Smooth muscle cell (in vitro differentiated cells): ENCODE measurements around the gene TOP3B. TPM values are rescaled to one million over a fixed set of nuclear protein-coding genes. Genes with fewer than 3 reads are reported as not detected.

ENCODE experiments used
- DNase-seq: peaks from one replicate; lab custom pipeline; 2025; ENCODE audit not compliant: unreplicated experiment; lab: John Stamatoyannopoulos, UW
- H2AFZ ChIP-seq: fragments of 200-600 bp; sonication (generic); 2 replicates; pipeline ENCODE4 v1.6.0; 2016; ENCODE audit warnings: antibody characterized with exemption, low read depth, mild to moderate bottlenecking
- H3F3A ChIP-seq: fragments of 200-600 bp; sonication (generic); 2 replicates; pipeline ENCODE4 v1.6.0; 2017; ENCODE audit warnings: antibody characterized with exemption, low read depth
- H3K27ac ChIP-seq: fragments of 200-600 bp; sonication (generic); 2 replicates; pipeline ENCODE4 v1.5.1; 2016; ENCODE audit warnings: low read depth, mild to moderate bottlenecking
- H3K27me3 ChIP-seq: fragments of 200-600 bp; sonication (generic); 2 replicates; pipeline ENCODE4 v1.6.1; 2016; ENCODE audit warnings: low read depth, mild to moderate bottlenecking
- H3K36me3 ChIP-seq: fragments of 200-600 bp; sonication (generic); 2 replicates; pipeline ENCODE4 v1.5.1; 2016; ENCODE audit warnings: low read depth
- H3K4me1 ChIP-seq: fragments of 200-600 bp; sonication (generic); 2 replicates; pipeline ENCODE4 v1.5.1; 2016; ENCODE audit warnings: low read depth
- H3K4me2 ChIP-seq: fragments of 200-600 bp; sonication (generic); 2 replicates; pipeline ENCODE4 v1.6.0; 2016; ENCODE audit warnings: mild to moderate bottlenecking
- H3K4me3 ChIP-seq: fragments of 200-600 bp; sonication (generic); 2 replicates; pipeline ENCODE4 v1.5.1; 2016; ENCODE audit warnings: mild to moderate bottlenecking
- H3K79me2 ChIP-seq: fragments of 200-600 bp; sonication (generic); 2 replicates; pipeline ENCODE4 v1.6.0; 2016; ENCODE audit warnings: low read depth, mild to moderate bottlenecking
- H3K9ac ChIP-seq: fragments of 200-600 bp; sonication (generic); 2 replicates; pipeline ENCODE4 v1.6.0; 2016; ENCODE audit warnings: low read depth
- H3K9me3 ChIP-seq: fragments of 200-600 bp; sonication (generic); replicated peaks from 2 replicates; pipeline ENCODE4 v1.5.1; 2016; ENCODE audit warnings: low read depth
- H4K20me1 ChIP-seq: fragments of 200-600 bp; sonication (generic); 2 replicates; pipeline ENCODE4 v1.6.0; 2016; ENCODE audit warnings: low read depth
- CTCF ChIP-seq: fragments of 200-600 bp; sonication (generic); IDR thresholded peaks from 2 replicates; pipeline ENCODE4 v1.5.1; 2017; ENCODE audit warnings: borderline replicate concordance, mild to moderate bottlenecking, antibody characterized with exemption; ENCODE audit not compliant: insufficient read depth, poor library complexity, severe bottlenecking
- WGBS: methylation state at CpG from one replicate; pipeline ENCODE4 v1.1.7; 2016; ENCODE audit warnings: low lambda C conversion rate; 5-methylcytosine and 5-hydroxymethylcytosine counted together
- polyA plus RNA-seq: library from polyadenylated mRNA; unstranded; fragments of >200 nt; fragmentation: Nextera tagmentation; extraction: Ambion mirVana; gene quantifications from 2 replicates; pipeline ENCODE4 v1.2.1, GENCODE V29; 2016
- total RNA-seq: library from RNA; depleted of rRNA; stranded (reverse); fragments of >200 nt; gene quantifications from 2 replicates; pipeline ENCODE4 v1.2.3, GENCODE V29; 2014

TOP3B gene
- total and polyA plus RNA-seq, 2 experiments from 2014 or later, result 15.2 to 17.6 TPM

- no peaks in the 10 kb centered on the region for H3K27me3 ChIP-seq
- no peaks in the 10 kb centered on the region for H3K9me3 ChIP-seq
- H3K36me3 ChIP-seq, result no peaks in the 10 kb centered on the region
- no peaks in the 10 kb centered on the region for H4K20me1 ChIP-seq
- H3K27ac ChIP-seq, result no peak overlapping the region
- H3K79me2 ChIP-seq, result no peaks in the 10 kb centered on the region
- DNase-seq, result no peak
- H3K4me1 ChIP-seq, result peaks cover 6% of the 10 kb centered on the region
- peaks cover 18% of the 10 kb centered on the region for H3F3A ChIP-seq
- no peak for TF ChIP-seq CTCF
- H3K4me2 ChIP-seq, result no peak overlapping the region
- no peak overlapping the region for H3K9ac ChIP-seq
- H3K4me3 ChIP-seq, result no peak overlapping the region
- no peak overlapping the region for H2AFZ ChIP-seq
- WGBS, result 94% methylated on average over 10 of the region's 10 CpGs
Observed at GRCh38 chr22:21939461-21939913, 43.1 kb downstream of the TOP3B start.

- no peak overlapping the region for H3K9ac ChIP-seq
- peaks cover 6% of the 10 kb centered on the region for H3K4me1 ChIP-seq
- no peak for DNase-seq
- no peak for TF ChIP-seq CTCF
- H3K79me2 ChIP-seq, result no peaks in the 10 kb centered on the region
- peak overlapping the region; percentile 90 for H3K27ac ChIP-seq
- H2AFZ ChIP-seq, result no peak overlapping the region
- 91% methylated on average over 11 of the region's 11 CpGs for WGBS
- no peaks in the 10 kb centered on the region for H3K9me3 ChIP-seq
- no peaks in the 10 kb centered on the region for H3K36me3 ChIP-seq
- H3K4me3 ChIP-seq, result peak overlapping the region; percentile 64
- peak overlapping the region; percentile 86 for H3K4me2 ChIP-seq
- H3K27me3 ChIP-seq, result no peaks in the 10 kb centered on the region
- H4K20me1 ChIP-seq, result no peaks in the 10 kb centered on the region
- H3F3A ChIP-seq, result peaks cover 18% of the 10 kb centered on the region
Observed at GRCh38 chr22:21938906-21939305, 43.7 kb downstream of the TOP3B start.

GRCh38 chr22:21938071-21938822, 44.3 kb downstream of the TOP3B start:
- Histone ChIP-seq H3K4me1 (peaks cover 6% of the 10 kb centered on the region), H3K4me3 (peak overlapping the region; percentile 64), H3K4me2 (peak overlapping the region; percentile 86), H3K27ac (peak overlapping the region; percentile 90), H3K79me2 (no peaks in the 10 kb centered on the region), H2AFZ (peak overlapping the region; percentile 93), H3K9ac (peak overlapping the region; percentile 92), H4K20me1 (no peaks in the 10 kb centered on the region), H3F3A (peaks cover 17% of the 10 kb centered on the region), H3K27me3 (no peaks in the 10 kb centered on the region), H3K36me3 (no peaks in the 10 kb centered on the region), H3K9me3 (no peaks in the 10 kb centered on the region)
- peak; percentile 98 for TF ChIP-seq CTCF
- DNase-seq, result peak; percentile 91
- 3% methylated on average over 41 of the region's 42 CpGs for WGBS

- no peak for TF ChIP-seq CTCF
- Histone ChIP-seq H3K4me2 (peak overlapping the region; percentile 86), H3K27me3 (no peaks in the 10 kb centered on the region), H3K27ac (peak overlapping the region; percentile 90), H3K9ac (peak overlapping the region; percentile 36), H2AFZ (peak overlapping the region; percentile 93), H3K4me1 (peaks cover 6% of the 10 kb centered on the region), H3K9me3 (no peaks in the 10 kb centered on the region), H3K4me3 (peak overlapping the region; percentile 64), H4K20me1 (no peaks in the 10 kb centered on the region), H3F3A (peaks cover 12% of the 10 kb centered on the region), H3K36me3 (no peaks in the 10 kb centered on the region), H3K79me2 (no peaks in the 10 kb centered on the region)
- WGBS, result 15% methylated on average over 8 of the region's 8 CpGs
- peak; percentile 79 for DNase-seq
Observed at GRCh38 chr22:21937821-21938070, 44.8 kb downstream of the TOP3B start.
